ENCODE data around the gene EHD1. TPM values are rescaled to one million over a fixed set of nuclear protein-coding genes. Genes with fewer than 3 reads are reported as not detected.

Gene EHD1
- total and polyA plus RNA-seq, 2 of the 8 experiments (the other 6 are each of a cell fraction or from before 2014, with no cell fraction given), result 31.5 to 42.9 TPM

GRCh38 chr11:64919627-64920026 lies 41.2 kb upstream of the EHD1 start (continued):
- TF ChIP-seq CHD2 (IDR thresholded peaks at IDR 0.05; ENCODE audit: low read length) (no peak), SUZ12 (IDR thresholded peaks at IDR 0.05; ENCODE audit: low read length) (no peak), KDM5A (IDR thresholded peaks at IDR 0.05; ENCODE audit: low read length) (no peak), TBP (IDR thresholded peaks at IDR 0.05; ENCODE audit: low read depth, low read length) (no peak), KDM1A (IDR thresholded peaks at IDR 0.05; ENCODE audit: borderline replicate concordance, low read length) (no peak), CBX5 (IDR thresholded peaks at IDR 0.05; ENCODE audit: low read depth, low read length) (no peak)
